WTC11 (cell line): ENCODE measurements around the gene HS6ST1. TPM values are rescaled to one million over a fixed set of nuclear protein-coding genes. Genes with fewer than 3 reads are reported as not detected.
A peak's percentile ranks its signal among the peaks of the same experiment; 100 is the strongest.

Experiments used
- ATAC-seq: fragments of 200-7000 bp; cut with Tn5 transposase; 2 replicates; pipeline ENCODE4 v1.10.0; 2021; ENCODE audit warnings: mild to moderate bottlenecking, moderate library complexity
- CTCF ChIA-PET: fragments of 300-600 bp; sonication (Branson Sonifier 250); formaldehyde crosslinking; loops from one replicate; lab custom pipeline; 2021; ENCODE audit warnings: antibody characterized with exemption; lab: Charles Lee
- POLR2A ChIA-PET: fragments of 350-600 bp; sonication (Branson Sonifier 250); formaldehyde crosslinking; loops from one replicate; lab custom pipeline; 2021; ENCODE audit warnings: antibody characterized with exemption; lab: Charles Lee
- DNase-seq: peaks from one replicate; pipeline ENCODE4 v3.0.0; 2021; ENCODE audit warnings: low spot score
- H3K27ac Mint-ChIP-seq: 2 replicates; pipeline ENCODE4 v1.8.0; 2021; ENCODE audit warnings: mixed read lengths
- H3K27me3 Mint-ChIP-seq: 2 replicates; pipeline ENCODE4 v1.8.0; 2021; ENCODE audit warnings: low read depth, mild to moderate bottlenecking, moderate library complexity, mixed read lengths
- H3K36me3 Mint-ChIP-seq: 2 replicates; pipeline ENCODE4 v1.8.0; 2021; ENCODE audit warnings: mixed read lengths
- H3K4me1 Mint-ChIP-seq: 2 replicates; pipeline ENCODE4 v1.8.0; 2022; ENCODE audit warnings: mixed read lengths
- H3K4me3 Mint-ChIP-seq: 2 replicates; pipeline ENCODE4 v1.8.0; 2021; ENCODE audit warnings: mild to moderate bottlenecking, moderate library complexity, mixed read lengths
- H3K9me3 Mint-ChIP-seq: 2 replicates; pipeline ENCODE4 v1.8.0; 2021; ENCODE audit warnings: mixed read lengths
- AR ChIP-seq: fragments of 250-450 bp; sonication (Bioruptor Pico); IDR thresholded peaks from 2 replicates; pipeline ENCODE4 v1.9.0; 2021; ENCODE audit warnings: mild to moderate bottlenecking
- CREB1 ChIP-seq: sonication (generic); formaldehyde crosslinking; IDR thresholded peaks from 2 replicates; pipeline ENCODE4 v1.8.0; 2023; ENCODE audit warnings: mild to moderate bottlenecking, missing genetic modification reagents
- CREM ChIP-seq: sonication (generic); formaldehyde crosslinking; IDR thresholded peaks from 2 replicates; pipeline ENCODE4 v1.8.1; 2022; ENCODE audit warnings: mild to moderate bottlenecking, missing genetic modification reagents, moderate library complexity
- CTCF ChIP-seq: fragments of 200-600 bp; IDR thresholded peaks from 2 replicates; pipeline ENCODE4 v1.8.0; 2022; ENCODE audit warnings: antibody characterized with exemption
- FOXK1 ChIP-seq: sonication (generic); formaldehyde crosslinking; IDR thresholded peaks from 2 replicates; pipeline ENCODE4 v1.8.0; 2022; ENCODE audit warnings: mild to moderate bottlenecking, moderate library complexity, missing genetic modification reagents
- GABPB1 ChIP-seq: sonication (generic); formaldehyde crosslinking; IDR thresholded peaks from 2 replicates; pipeline ENCODE4 v1.8.1; 2023; ENCODE audit warnings: mild to moderate bottlenecking, missing genetic modification reagents
- HMGXB4 ChIP-seq: sonication (generic); formaldehyde crosslinking; IDR thresholded peaks from 2 replicates; pipeline ENCODE4 v1.8.1; 2023; ENCODE audit warnings: mild to moderate bottlenecking, moderate library complexity, missing genetic modification reagents
- JUN ChIP-seq: sonication (generic); formaldehyde crosslinking; IDR thresholded peaks from 2 replicates; pipeline ENCODE4 v1.8.0; 2023; ENCODE audit warnings: mild to moderate bottlenecking, missing genetic modification reagents
- MAX ChIP-seq: sonication (generic); formaldehyde crosslinking; IDR thresholded peaks from 2 replicates; pipeline ENCODE4 v1.8.0; 2022; ENCODE audit warnings: mild to moderate bottlenecking, missing genetic modification reagents
- SP1 ChIP-seq: sonication (generic); formaldehyde crosslinking; conservative IDR thresholded peaks from 2 replicates; pipeline ENCODE4 v1.8.1; 2022; ENCODE audit warnings: missing genetic modification reagents
- ZBTB43 ChIP-seq: sonication (generic); formaldehyde crosslinking; IDR thresholded peaks from 2 replicates; pipeline ENCODE4 v1.8.1; 2023; ENCODE audit warnings: mild to moderate bottlenecking, missing genetic modification reagents
- ZNF423 ChIP-seq: fragments of 250-450 bp; sonication (Bioruptor Pico); IDR thresholded peaks from 2 replicates; pipeline ENCODE4 v2.1.2; 2022; ENCODE audit warnings: mild to moderate bottlenecking, moderate library complexity
- total RNA-seq: library from RNA; stranded (reverse); gene quantifications from 3 replicates; pipeline ENCODE4 v1.2.3, GENCODE V29; 2021

HS6ST1 gene
- total RNA-seq, 1 experiment from 2014 or later, result 55.5 TPM

GRCh38 chr2:128233790-128234395, 84.8 kb downstream of the HS6ST1 start:
- POLR2A ChIA-PET, result no interaction called here
- Mint-ChIP-seq H3K4me3 (peak overlapping the region; percentile 69), H3K9me3 (no peaks in the 10 kb centered on the region), H3K36me3 (no peaks in the 10 kb centered on the region), H3K27me3 (peaks cover 30% of the 10 kb centered on the region), H3K27ac (no peak overlapping the region), H3K4me1 (peaks cover 5% of the 10 kb centered on the region; the same call in 1 of the 2 replicates)
- no peak for DNase-seq
- TF ChIP-seq AR (CRISPR knock-in tag), result no peak
- 0 out of 2 replicates have a peak, but pooled peaks have one; percentile 40 for TF ChIP-seq FOXK1 (CRISPR knock-in tag)
- CTCF ChIA-PET, result interaction anchor here (0.6 to 2.3 kb wide), 8 partner anchors 10 to 170 kb away, joined by 4 to 10 read pairs (median 6); no protein-coding TSS in a partner anchor
- ATAC-seq, result peak; percentile 7; the same call in 1 of the 2 replicates

- Mint-ChIP-seq H3K36me3 (no peaks in the 10 kb centered on the region), H3K27ac (no peak overlapping the region)
- CTCF ChIA-PET, result interaction anchor here (0.8 to 2.3 kb wide), 8 partner anchors 10 to 450 kb away, joined by 3 to 10 read pairs (median 6); no protein-coding TSS in a partner anchor
These were observed 85.5 kb downstream of the HS6ST1 start for GRCh38 chr2:128232965-128233789.

More at GRCh38 chr2:128232965-128233789, 85.5 kb downstream of the HS6ST1 start:
- peak; percentile 80 for TF ChIP-seq ZNF423 (CRISPR knock-in tag)
- TF ChIP-seq HMGXB4 (CRISPR knock-in tag), result peak; percentile 94
- 0 out of 2 replicates have a peak, but pooled peaks have one; percentile 19 for TF ChIP-seq CREM (CRISPR knock-in tag)
- peak; percentile 79 for TF ChIP-seq CTCF
- TF ChIP-seq ZBTB43 (CRISPR knock-in tag), result 0 out of 2 replicates have a peak, but pooled peaks have one; percentile 34
- TF ChIP-seq CREB1 (CRISPR knock-in tag), result no peak
- TF ChIP-seq JUN, result 0 out of 2 replicates have a peak, but pooled peaks have one; percentile 56
- peak; percentile 40; the same call in 1 of the 2 replicates for TF ChIP-seq GABPB1 (CRISPR knock-in tag)
- no peak for TF ChIP-seq SP1 (CRISPR knock-in tag)
- TF ChIP-seq MAX, result peak; percentile 16; the same call in 1 of the 2 replicates
- no peaks in the 10 kb centered on the region for H3K9me3 Mint-ChIP-seq
- H3K4me3 Mint-ChIP-seq, result peak overlapping the region; percentile 69
- ATAC-seq (peak; percentile 90), DNase-seq (peak; percentile 91)
- POLR2A ChIA-PET, result interaction anchor here (0.6 kb wide), 1 partner anchor 31 kb away, joined by 3 read pairs; no protein-coding TSS in a partner anchor
- H3K27me3 Mint-ChIP-seq, result peaks cover 30% of the 10 kb centered on the region
- H3K4me1 Mint-ChIP-seq, result peaks cover 5% of the 10 kb centered on the region; the same call in 1 of the 2 replicates
